ENCODE measurements around the gene ASTN2.

DNA sequence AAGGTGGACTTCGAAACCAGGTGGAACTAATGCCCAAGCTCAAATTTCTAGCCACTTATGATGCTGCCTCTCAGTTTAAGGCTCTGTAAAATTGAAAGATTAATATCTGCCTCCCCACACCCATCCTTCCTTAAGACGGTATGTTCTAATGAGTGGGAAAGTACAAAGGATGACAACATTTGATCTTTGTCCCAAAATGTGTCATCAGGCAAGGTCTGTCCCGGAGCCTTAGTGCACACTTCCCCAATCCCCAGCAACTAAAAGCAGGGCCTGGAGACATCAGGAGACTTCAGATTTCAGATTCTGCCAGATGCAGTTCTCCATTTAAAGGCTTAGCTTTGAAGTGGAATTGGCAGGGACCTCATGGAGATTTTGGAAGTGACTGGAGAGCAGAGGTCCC is 316.5 kb downstream of the ASTN2 start:
- TF ChIP-seq EZH2phosphoT487 (IDR thresholded peaks at IDR 0.05; ENCODE audit: low read length), result no peak
- TF ChIP-seq, protein P1, sequence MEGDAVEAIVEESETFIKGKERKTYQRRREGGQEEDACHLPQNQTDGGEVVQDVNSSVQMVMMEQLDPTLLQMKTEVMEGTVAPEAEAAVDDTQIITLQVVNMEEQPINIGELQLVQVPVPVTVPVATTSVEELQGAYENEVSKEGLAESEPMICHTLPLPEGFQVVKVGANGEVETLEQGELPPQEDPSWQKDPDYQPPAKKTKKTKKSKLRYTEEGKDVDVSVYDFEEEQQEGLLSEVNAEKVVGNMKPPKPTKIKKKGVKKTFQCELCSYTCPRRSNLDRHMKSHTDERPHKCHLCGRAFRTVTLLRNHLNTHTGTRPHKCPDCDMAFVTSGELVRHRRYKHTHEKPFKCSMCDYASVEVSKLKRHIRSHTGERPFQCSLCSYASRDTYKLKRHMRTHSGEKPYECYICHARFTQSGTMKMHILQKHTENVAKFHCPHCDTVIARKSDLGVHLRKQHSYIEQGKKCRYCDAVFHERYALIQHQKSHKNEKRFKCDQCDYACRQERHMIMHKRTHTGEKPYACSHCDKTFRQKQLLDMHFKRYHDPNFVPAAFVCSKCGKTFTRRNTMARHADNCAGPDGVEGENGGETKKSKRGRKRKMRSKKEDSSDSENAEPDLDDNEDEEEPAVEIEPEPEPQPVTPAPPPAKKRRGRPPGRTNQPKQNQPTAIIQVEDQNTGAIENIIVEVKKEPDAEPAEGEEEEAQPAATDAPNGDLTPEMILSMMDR (IDR thresholded peaks at IDR 0.05; ENCODE audit: low read length), result no peak

Measured in MM.1S (cell line).